SK-N-SH (cell line): ENCODE measurements around the gene SEH1L. TPM values are rescaled to one million over a fixed set of nuclear protein-coding genes. Genes with fewer than 3 reads are reported as not detected.
A peak's percentile ranks its signal among the peaks of the same experiment; 100 is the strongest.

Experiments
- CTCF ChIA-PET: fragments of 300-600, 350-600 bp; formaldehyde crosslinking; extraction: SDS; loops from one replicate; lab custom pipeline; 2021; lab: Yijun Ruan, JAX
- POLR2A ChIA-PET: fragments of 350-600 bp; sonication (Branson Sonifier 250); formaldehyde crosslinking; extraction: SDS; loops from one replicate; lab custom pipeline; 2020; ENCODE audit warnings: antibody characterized with exemption, inconsistent platforms; lab: Yijun Ruan, JAX
- DNase-seq: peaks from one replicate; pipeline ENCODE4 v3.0.0; 2012
- H2AFZ ChIP-seq: fragments of 200-600 bp; sonication (generic); 2 replicates; pipeline ENCODE4 v1.8.1; 2016; ENCODE audit warnings: antibody characterized with exemption, mild to moderate bottlenecking, low read depth
- H3F3A ChIP-seq: fragments of 200-600 bp; sonication (generic); replicated peaks from 2 replicates; pipeline ENCODE3; 2016; ENCODE audit warnings: antibody characterized with exemption, mild to moderate bottlenecking; ENCODE audit not compliant: insufficient read depth
- H3K27ac ChIP-seq, 2 experiments: fragments of 200-500 bp in 1 of 2; fragments of 200-600 bp in 1 of 2; sonication (Bioruptor generic) in 1 of 2; sonication (generic), shearing (Covaris generic) in 1 of 2; 2 replicates each; pipeline versions ENCODE4 v1.5.1 to v1.6.1; 2014 to 2016; ENCODE audit warnings: low read depth in 2 of 2, inconsistent platforms in 1 of 2, low read length in 1 of 2, mild to moderate bottlenecking in 1 of 2, mixed read lengths in 1 of 2
- H3K27me3 ChIP-seq: fragments of 200-600 bp; sonication (generic), shearing (Covaris generic); 2 replicates; pipeline ENCODE4 v1.6.1; 2016; ENCODE audit warnings: mixed run types; ENCODE audit not compliant: insufficient read depth
- H3K36me3 ChIP-seq, 2 experiments: fragments of 200-500 bp in 1 of 2; fragments of 200-600 bp in 1 of 2; sonication (Bioruptor generic) in 1 of 2; sonication (generic) in 1 of 2; replicated peaks in 1 of 2; 2 replicates each; pipeline versions ENCODE3 to v1.5.1; 2014 to 2016; ENCODE audit warnings: low read length in 1 of 2, mild to moderate bottlenecking in 1 of 2; ENCODE audit not compliant: insufficient read depth in 2 of 2, control insufficient read depth in 1 of 2
- H3K4me1 ChIP-seq, 2 experiments: fragments of 200-500 bp in 1 of 2; fragments of 200-600 bp in 1 of 2; sonication (Bioruptor generic) in 1 of 2; sonication (generic), shearing (Covaris generic) in 1 of 2; 2 replicates each; pipeline versions ENCODE4 v1.5.1 to v1.6.1; 2014 to 2016; ENCODE audit warnings: low read depth in 1 of 2, low read length in 1 of 2, mixed run types in 1 of 2; ENCODE audit not compliant: insufficient read depth in 2 of 2, control insufficient read depth in 1 of 2
- H3K4me2 ChIP-seq: fragments of 200-600 bp; sonication (generic), shearing (Covaris generic); 2 replicates; pipeline ENCODE4 v1.6.1; 2017; ENCODE audit warnings: mixed run types
- H3K4me3 ChIP-seq, 2 experiments: fragments of 200-500 bp in 1 of 2; fragments of 200-600 bp in 1 of 2; sonication (Bioruptor generic) in 1 of 2; sonication (generic), shearing (Covaris generic) in 1 of 2; 2 replicates each; pipeline versions ENCODE4 v1.5.1 to v1.8.1; 2014 to 2016; ENCODE audit warnings: low read depth in 2 of 2, inconsistent platforms in 1 of 2, low read length in 1 of 2, mild to moderate bottlenecking in 1 of 2, mixed read lengths in 1 of 2, moderate library complexity in 1 of 2
- H3K79me2 ChIP-seq: fragments of 200-600 bp; sonication (generic); 2 replicates; pipeline ENCODE4 v1.8.1; 2017; ENCODE audit warnings: mild to moderate bottlenecking; ENCODE audit not compliant: insufficient read depth
- H3K9ac ChIP-seq: fragments of 200-600 bp; sonication (generic); 2 replicates; pipeline ENCODE4 v1.6.1; 2017; ENCODE audit warnings: mixed run types
- H3K9me2 ChIP-seq: fragments of 200-600 bp; sonication (generic); 2 replicates; pipeline ENCODE4 v1.6.1; 2017; ENCODE audit warnings: mixed run types
- H3K9me3 ChIP-seq: fragments of 200-600 bp; sonication (generic); 2 replicates; pipeline ENCODE4 v1.6.1; 2017; ENCODE audit warnings: mixed run types, mild to moderate bottlenecking, moderate library complexity
- H4K20me1 ChIP-seq: fragments of 200-600 bp; sonication (generic); 2 replicates; pipeline ENCODE4 v1.6.1; 2017; ENCODE audit warnings: mild to moderate bottlenecking, mixed run types; ENCODE audit not compliant: insufficient read depth
- CTCF ChIP-seq: fragments of 200-600 bp; sonication (generic); IDR thresholded peaks from 2 replicates; pipeline ENCODE4 v1.6.1; 2017; ENCODE audit warnings: antibody characterized with exemption, mild to moderate bottlenecking, moderate library complexity
- EP300 ChIP-seq, 2 experiments: IDR thresholded peaks; 2 replicates each; pipeline versions ENCODE4 v1.4.0 to v1.6.1; 2012; ENCODE audit warnings: borderline replicate concordance in 1 of 2, low read depth in 1 of 2, low read length in 1 of 2
- MXI1 ChIP-seq: IDR thresholded peaks from 2 replicates; pipeline ENCODE4 v1.6.1; 2012; ENCODE audit warnings: mild to moderate bottlenecking, low read depth, low read length, improper control_type of control experiment
- PBX3 ChIP-seq: IDR thresholded peaks from 2 replicates; pipeline ENCODE4; 2012
- POLR2AphosphoS5 ChIP-seq: IDR thresholded peaks from 2 replicates; pipeline ENCODE4 v1.6.1; 2012; ENCODE audit warnings: low read depth, low read length
- SIN3A ChIP-seq: IDR thresholded peaks from 2 replicates; pipeline ENCODE4 v1.6.1; 2012; ENCODE audit warnings: low read depth, mild to moderate bottlenecking, low read length, moderate library complexity, borderline replicate concordance
- SMC3 ChIP-seq: IDR thresholded peaks from 2 replicates; pipeline ENCODE4 v1.6.1; 2012; ENCODE audit warnings: low read depth, low read length, improper control_type of control experiment
- TCF12 ChIP-seq: IDR thresholded peaks from 2 replicates; pipeline ENCODE4 v1.4.0; 2012
- YY1 ChIP-seq: IDR thresholded peaks from 2 replicates; pipeline ENCODE4 v1.4.0; 2012; ENCODE audit warnings: low read depth, mild to moderate bottlenecking
- WGBS: methylation state at CpG from one replicate; pipeline ENCODE4 v1.1.6; 2017; ENCODE audit warnings: low lambda C conversion rate; 5-methylcytosine and 5-hydroxymethylcytosine counted together
- polyA plus RNA-seq, 3 experiments: library from polyadenylated mRNA; depleted of rRNA; stranded (reverse); fragments of >200 nt; gene quantifications; 2 replicates each; pipeline ENCODE4 v1.2.3, GENCODE V29; 2012
- TF ChIP-seq, protein P1 (sequence below): IDR thresholded peaks from 2 replicates; pipeline ENCODE4 v1.4.0; 2012; ENCODE audit warnings: low read depth
- TF ChIP-seq, protein P2 (sequence below): IDR thresholded peaks from 2 replicates; pipeline ENCODE4 v1.6.1; 2012; ENCODE audit warnings: mild to moderate bottlenecking, low read depth, low read length, moderate library complexity

SEH1L gene
- polyA plus RNA-seq, 1 of the 3 experiments (the other 2 are of a cell fraction) = 29.8 TPM

DNA sequence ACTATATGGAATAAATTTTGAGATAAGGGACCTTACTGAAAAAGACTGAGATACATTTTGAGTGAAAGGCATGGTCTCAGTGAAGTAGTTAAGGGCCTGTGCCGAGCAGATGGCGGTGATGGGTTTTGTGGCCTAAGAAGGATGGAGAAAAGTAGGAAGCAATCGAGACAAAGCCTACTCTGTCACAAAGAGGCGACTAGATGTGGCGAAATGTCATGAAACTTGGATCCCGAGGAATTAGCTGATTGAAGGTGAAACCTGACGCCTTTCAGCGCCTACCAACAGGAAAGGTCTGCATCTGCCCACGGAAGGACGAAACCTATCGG lies 42.8 kb downstream of the SEH1L start:
- TF ChIP-seq, protein P1, sequence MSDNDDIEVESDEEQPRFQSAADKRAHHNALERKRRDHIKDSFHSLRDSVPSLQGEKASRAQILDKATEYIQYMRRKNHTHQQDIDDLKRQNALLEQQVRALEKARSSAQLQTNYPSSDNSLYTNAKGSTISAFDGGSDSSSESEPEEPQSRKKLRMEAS = no peak
- TF ChIP-seq, protein P2, sequence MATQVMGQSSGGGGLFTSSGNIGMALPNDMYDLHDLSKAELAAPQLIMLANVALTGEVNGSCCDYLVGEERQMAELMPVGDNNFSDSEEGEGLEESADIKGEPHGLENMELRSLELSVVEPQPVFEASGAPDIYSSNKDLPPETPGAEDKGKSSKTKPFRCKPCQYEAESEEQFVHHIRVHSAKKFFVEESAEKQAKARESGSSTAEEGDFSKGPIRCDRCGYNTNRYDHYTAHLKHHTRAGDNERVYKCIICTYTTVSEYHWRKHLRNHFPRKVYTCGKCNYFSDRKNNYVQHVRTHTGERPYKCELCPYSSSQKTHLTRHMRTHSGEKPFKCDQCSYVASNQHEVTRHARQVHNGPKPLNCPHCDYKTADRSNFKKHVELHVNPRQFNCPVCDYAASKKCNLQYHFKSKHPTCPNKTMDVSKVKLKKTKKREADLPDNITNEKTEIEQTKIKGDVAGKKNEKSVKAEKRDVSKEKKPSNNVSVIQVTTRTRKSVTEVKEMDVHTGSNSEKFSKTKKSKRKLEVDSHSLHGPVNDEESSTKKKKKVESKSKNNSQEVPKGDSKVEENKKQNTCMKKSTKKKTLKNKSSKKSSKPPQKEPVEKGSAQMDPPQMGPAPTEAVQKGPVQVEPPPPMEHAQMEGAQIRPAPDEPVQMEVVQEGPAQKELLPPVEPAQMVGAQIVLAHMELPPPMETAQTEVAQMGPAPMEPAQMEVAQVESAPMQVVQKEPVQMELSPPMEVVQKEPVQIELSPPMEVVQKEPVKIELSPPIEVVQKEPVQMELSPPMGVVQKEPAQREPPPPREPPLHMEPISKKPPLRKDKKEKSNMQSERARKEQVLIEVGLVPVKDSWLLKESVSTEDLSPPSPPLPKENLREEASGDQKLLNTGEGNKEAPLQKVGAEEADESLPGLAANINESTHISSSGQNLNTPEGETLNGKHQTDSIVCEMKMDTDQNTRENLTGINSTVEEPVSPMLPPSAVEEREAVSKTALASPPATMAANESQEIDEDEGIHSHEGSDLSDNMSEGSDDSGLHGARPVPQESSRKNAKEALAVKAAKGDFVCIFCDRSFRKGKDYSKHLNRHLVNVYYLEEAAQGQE = no peak
- TF ChIP-seq YY1 = no peak
- H3K27ac ChIP-seq = peak overlapping the region; percentile 49 to 89
- ChIA-PET CTCF (no interaction called here), POLR2A (interaction anchor here (1.1 to 1.3 kb wide), 2 partner anchors 21 to 42 kb away, joined by 3 to 8 read pairs; partner anchors contain the start of gene SEH1L)
- peaks cover 12 to 19% of the 10 kb centered on the region in 2 experiments for H3K36me3 ChIP-seq
- H3F3A ChIP-seq = peaks cover 18% of the 10 kb centered on the region
- peak overlapping the region; percentile 86 to 94 for H3K4me3 ChIP-seq
- H2AFZ ChIP-seq = peak overlapping the region; percentile 66
- peaks cover 41% of the 10 kb centered on the region for H3K79me2 ChIP-seq
- no peak for DNase-seq
- peaks cover 5% of the 10 kb centered on the region; the same call in 1 of the 2 replicates for H4K20me1 ChIP-seq
- H3K27me3 ChIP-seq = no peaks in the 10 kb centered on the region
- H3K9me3 ChIP-seq = no peaks in the 10 kb centered on the region
- peak overlapping the region; percentile 77 for H3K4me2 ChIP-seq
- H3K4me1 ChIP-seq = peaks cover 4 to 19% of the 10 kb centered on the region in 2 experiments; a peak in 3 of 4 replicates
- 14% methylated on average over 8 of the region's 11 CpGs for WGBS
- H3K9ac ChIP-seq = peak overlapping the region; percentile 78; the same call in 1 of the 2 replicates
- H3K9me2 ChIP-seq = no peaks in the 10 kb centered on the region

DNA sequence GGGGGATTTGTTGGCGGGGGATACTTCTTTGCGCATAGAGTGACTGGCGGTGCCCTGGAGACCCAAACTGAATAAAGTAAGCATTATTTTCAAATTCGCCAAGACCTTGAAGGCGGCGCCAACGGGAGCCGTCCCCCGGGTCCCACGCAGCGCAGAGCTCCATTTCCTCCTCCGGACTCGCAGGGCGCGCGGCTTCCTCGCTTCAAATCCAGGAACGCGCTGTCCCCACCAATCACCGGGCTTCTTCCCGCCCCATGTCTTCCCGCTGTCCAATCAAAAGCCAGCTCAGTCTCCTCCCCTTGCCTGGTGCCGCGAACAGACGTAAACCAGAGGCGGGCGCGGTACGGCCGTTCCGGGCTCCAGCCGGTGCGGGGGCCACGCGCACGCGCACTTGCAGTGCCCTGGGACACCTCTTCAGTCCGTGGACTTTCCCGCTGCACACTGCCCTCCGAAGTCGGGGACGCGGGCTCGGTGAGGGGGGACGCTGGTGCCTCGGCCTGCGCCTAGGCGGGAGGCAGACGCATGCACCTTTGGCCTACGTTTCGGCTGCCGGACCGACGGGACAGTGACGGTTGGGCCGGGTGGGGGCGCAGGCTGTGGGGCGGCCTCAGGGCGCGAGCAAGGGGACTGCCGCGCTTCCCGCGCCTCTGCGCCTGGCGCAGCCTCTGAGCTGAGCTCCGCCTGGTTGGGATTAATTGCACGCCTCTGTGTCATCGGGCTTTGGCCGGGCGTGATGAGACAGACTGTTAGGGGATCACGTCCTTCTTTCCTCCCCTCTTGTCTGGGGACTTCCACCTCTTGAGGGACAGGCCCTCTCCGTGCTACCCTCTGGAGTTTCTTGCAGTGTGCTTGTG lies 43.4 kb downstream of the SEH1L start, which contains the start of gene CEP192:
Gene CEP192 (plus strand): TSS at position 396 of the 854 bp plus-strand sequence. CDS start 8,063 bp downstream, outside the sequence.
- H3K9ac ChIP-seq = peak within 1 kb of the TSS; percentile 78
- H3K4me1 ChIP-seq = peaks cover 4 to 19% of the 10 kb centered on the region in 2 experiments; a peak in 3 of 4 replicates
- H3K9me2 ChIP-seq = no peaks in the 10 kb centered on the region
- H3K36me3 ChIP-seq = peaks cover 8 to 15% of the 10 kb centered on the region in 2 experiments
- peak within 1 kb of the TSS; percentile 80 to 92 for H3K27ac ChIP-seq
- H3K27me3 ChIP-seq = no peaks in the 10 kb centered on the region
- peak within 1 kb of the TSS; percentile 77 for H3K4me2 ChIP-seq
- no peaks in the 10 kb centered on the region for H3K9me3 ChIP-seq
- under 1% methylated on average over 31 of the region's 73 CpGs for WGBS
- H3F3A ChIP-seq = peaks cover 14% of the 10 kb centered on the region
- peak; percentile 98 for DNase-seq
- H2AFZ ChIP-seq = peak within 1 kb of the TSS; percentile 86
- peak within 1 kb of the TSS; percentile 86 to 94 for H3K4me3 ChIP-seq
- H4K20me1 ChIP-seq = peaks cover 9% of the 10 kb centered on the region; the same call in 1 of the 2 replicates
- H3K79me2 ChIP-seq = peaks cover 47% of the 10 kb centered on the region
- CTCF ChIA-PET = no interaction called here
- POLR2A ChIA-PET = interaction anchor here (0.5 to 1.3 kb wide), 3 partner anchors 18 to 43 kb away, joined by 3 to 8 read pairs (median 4); partner anchors contain the start of gene SEH1L
- TF ChIP-seq POLR2AphosphoS5 (peak; percentile 79), EP300 (IDR thresholded peaks at IDR 0.05; ENCODE audit: borderline replicate concordance in 1 of 2, low read depth in 1 of 2, low read length in 1 of 2) (no peak), SIN3A (0 out of 2 replicates have a peak, but pooled peaks have one; percentile 34), MXI1 (peak; percentile 77), YY1 (no peak), TCF12 (no peak), PBX3 (no peak), CTCF (0 out of 2 replicates have a peak, but pooled peaks have one; percentile 20), SMC3 (no peak)
- TF ChIP-seq, protein P2 = no peak
